Uterus (tissue), 2 donors: ENCODE measurements around the gene FOXO1.

Experiments
- POLR2A ChIP-seq, 2 donors: fragments of 450-650 bp; IDR thresholded peaks; one replicate each; pipeline ENCODE4 v1.6.1; 2016; ENCODE audit warnings: antibody characterized with exemption in 2 of 2, mild to moderate bottlenecking in 1 of 2, moderate library complexity in 1 of 2
- TF ChIP-seq, protein P1 (sequence below), 4 experiments: fragments of 200-600 bp in 2 of 4; fragments of 450-650 bp in 2 of 4; sonication (generic) in 2 of 4; IDR thresholded peaks; one replicate each; pipeline ENCODE4 v1.5.1; 2016 to 2019; ENCODE audit warnings: antibody characterized with exemption in 4 of 4, mild to moderate bottlenecking in 2 of 4, moderate library complexity in 1 of 4

DNA sequence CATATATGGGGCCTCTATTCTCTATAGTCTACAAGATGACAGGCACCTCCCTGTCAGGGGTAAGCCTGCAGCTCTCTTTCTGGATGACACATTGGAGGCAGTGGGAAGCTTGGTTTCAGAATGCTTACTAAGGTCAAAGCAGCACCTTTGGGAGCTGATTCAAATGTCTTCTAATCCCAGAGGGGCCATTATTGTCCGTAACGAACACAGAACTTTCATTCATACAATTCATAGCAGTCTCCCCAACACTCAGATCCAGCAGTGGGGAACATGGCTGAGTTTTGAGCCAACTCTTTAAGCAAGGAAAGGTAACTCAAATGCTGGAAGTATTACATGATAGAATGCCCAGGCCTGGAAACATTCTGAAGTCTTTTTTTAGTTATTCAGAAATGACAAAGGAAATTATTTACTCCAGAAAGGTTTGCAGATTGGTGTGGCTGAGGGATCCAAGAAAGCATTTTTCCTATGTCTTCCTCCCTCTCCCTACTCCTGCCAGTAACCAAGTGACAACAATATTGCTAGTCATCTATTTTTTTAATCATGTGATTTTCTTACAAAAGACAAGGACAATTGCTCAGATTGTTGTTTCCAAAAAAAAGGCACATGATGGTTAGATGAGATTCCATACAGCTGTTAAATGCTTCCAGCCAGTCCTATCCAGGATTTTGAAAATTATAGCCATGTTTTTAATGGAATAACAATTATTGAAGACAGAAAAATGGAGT is 118.7 kb downstream of the FOXO1 start:
- TF ChIP-seq, protein P1, sequence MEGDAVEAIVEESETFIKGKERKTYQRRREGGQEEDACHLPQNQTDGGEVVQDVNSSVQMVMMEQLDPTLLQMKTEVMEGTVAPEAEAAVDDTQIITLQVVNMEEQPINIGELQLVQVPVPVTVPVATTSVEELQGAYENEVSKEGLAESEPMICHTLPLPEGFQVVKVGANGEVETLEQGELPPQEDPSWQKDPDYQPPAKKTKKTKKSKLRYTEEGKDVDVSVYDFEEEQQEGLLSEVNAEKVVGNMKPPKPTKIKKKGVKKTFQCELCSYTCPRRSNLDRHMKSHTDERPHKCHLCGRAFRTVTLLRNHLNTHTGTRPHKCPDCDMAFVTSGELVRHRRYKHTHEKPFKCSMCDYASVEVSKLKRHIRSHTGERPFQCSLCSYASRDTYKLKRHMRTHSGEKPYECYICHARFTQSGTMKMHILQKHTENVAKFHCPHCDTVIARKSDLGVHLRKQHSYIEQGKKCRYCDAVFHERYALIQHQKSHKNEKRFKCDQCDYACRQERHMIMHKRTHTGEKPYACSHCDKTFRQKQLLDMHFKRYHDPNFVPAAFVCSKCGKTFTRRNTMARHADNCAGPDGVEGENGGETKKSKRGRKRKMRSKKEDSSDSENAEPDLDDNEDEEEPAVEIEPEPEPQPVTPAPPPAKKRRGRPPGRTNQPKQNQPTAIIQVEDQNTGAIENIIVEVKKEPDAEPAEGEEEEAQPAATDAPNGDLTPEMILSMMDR (IDR thresholded peaks at IDR 0.05) = no peak
- no peak for TF ChIP-seq POLR2A (IDR thresholded peaks at IDR 0.05)
